DND-41 (cell line): ENCODE data around the gene SERP1.

ENCODE experiments used
- CTCF ChIP-seq: IDR thresholded peaks from 2 replicates; pipeline ENCODE4 v1.5.1; 2012; ENCODE audit warnings: borderline replicate concordance, low read length, moderate library complexity, mild to moderate bottlenecking; ENCODE audit not compliant: poor library complexity, severe bottlenecking; ENCODE audit errors: extremely low read depth
- EZH2 ChIP-seq: IDR thresholded peaks from 3 replicates; pipeline ENCODE4 v1.6.1; 2012; ENCODE audit warnings: borderline replicate concordance, low read depth, mild to moderate bottlenecking, moderate library complexity, low read length, inconsistent platforms; ENCODE audit not compliant: severe bottlenecking

- TF ChIP-seq CTCF = no peak
- no peak for TF ChIP-seq EZH2
Observed at GRCh38 chr3:150547045-150547741, 897 bp upstream of the SERP1 start.
